Tibial artery (tissue), 4 donors: ENCODE results near the gene BIRC6.

Experiments used
- DNase-seq, 2 donors: peaks; one replicate each; pipeline ENCODE4 v3.0.0-alpha.2; 2019
- H3K27ac ChIP-seq, 2 donors: fragments of 200-600 bp; sonication (generic) in 1 of 2; 1 replicate in 1 of 2; 2 replicates in 1 of 2; pipeline ENCODE4 v1.5.1; 2018 to 2019; ENCODE audit warnings: mild to moderate bottlenecking in 1 of 2
- H3K27me3 ChIP-seq, 2 donors: fragments of 200-600 bp; sonication (generic) in 1 of 2; one replicate each; pipeline versions ENCODE4 v1.5.1 to v1.6.0; 2016 to 2019
- H3K36me3 ChIP-seq, 3 donors: fragments of 200-600 bp; sonication (generic) in 2 of 3; one replicate each; pipeline ENCODE4 v1.5.1; 2016 to 2019; ENCODE audit warnings: mild to moderate bottlenecking in 2 of 3
- H3K4me1 ChIP-seq, 4 donors: fragments of 200-600 bp; sonication (generic) in 2 of 4; 1 replicate in 3 of 4; 2 replicates in 1 of 4; pipeline ENCODE4 v1.5.1; 2016 to 2019
- H3K4me3 ChIP-seq, 2 donors: fragments of 200-600 bp; sonication (generic) in 1 of 2; 1 replicate in 1 of 2; 2 replicates in 1 of 2; pipeline ENCODE4 v1.5.1; 2018 to 2019; ENCODE audit warnings: mild to moderate bottlenecking in 2 of 2
- H3K9me3 ChIP-seq, 3 donors: fragments of 200-600 bp; sonication (generic) in 1 of 3; one replicate each; pipeline ENCODE4 v1.5.1; 2016 to 2019
- intact Hi-C: fragments of 100-400 bp; cut with DNase I; formaldehyde crosslinking; loops from one replicate; pipeline ENCODE4 v1.15.0; 2023; ENCODE audit warnings: low total_unique reads
- TF ChIP-seq, protein P1 (sequence below), 2 experiments: fragments of 200-600 bp in 1 of 2; fragments of 450-650 bp in 1 of 2; IDR thresholded peaks; one replicate each; pipeline ENCODE4 v1.5.1; 2017 to 2019; ENCODE audit warnings: antibody characterized with exemption in 2 of 2, mild to moderate bottlenecking in 1 of 2, moderate library complexity in 1 of 2

Gene BIRC6

DNA sequence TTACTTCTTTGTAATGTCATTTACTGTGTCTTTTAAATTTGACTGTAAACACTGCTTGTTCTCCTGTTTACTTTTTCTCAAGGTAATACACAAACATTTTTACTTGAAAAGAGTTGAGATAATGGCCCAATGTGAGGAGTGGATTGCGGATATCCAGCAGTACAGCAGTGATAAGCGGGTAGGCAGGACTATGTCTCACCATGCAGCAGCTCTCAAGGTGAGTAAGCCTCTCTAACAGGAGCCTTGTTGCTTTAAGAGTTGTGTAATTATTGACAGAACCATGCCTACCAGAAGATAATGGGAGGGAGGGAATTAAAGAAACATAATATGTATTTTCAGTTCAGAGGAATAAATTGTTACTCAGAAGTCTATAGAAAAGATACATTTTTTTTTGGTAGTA, 254.5 kb downstream of the BIRC6 start:
- Histone ChIP-seq H3K36me3 (peaks cover 35 to 89% (median 63%) of the 10 kb centered on the region in 3 donors), H3K4me3 (no peak overlapping the region)

DNA sequence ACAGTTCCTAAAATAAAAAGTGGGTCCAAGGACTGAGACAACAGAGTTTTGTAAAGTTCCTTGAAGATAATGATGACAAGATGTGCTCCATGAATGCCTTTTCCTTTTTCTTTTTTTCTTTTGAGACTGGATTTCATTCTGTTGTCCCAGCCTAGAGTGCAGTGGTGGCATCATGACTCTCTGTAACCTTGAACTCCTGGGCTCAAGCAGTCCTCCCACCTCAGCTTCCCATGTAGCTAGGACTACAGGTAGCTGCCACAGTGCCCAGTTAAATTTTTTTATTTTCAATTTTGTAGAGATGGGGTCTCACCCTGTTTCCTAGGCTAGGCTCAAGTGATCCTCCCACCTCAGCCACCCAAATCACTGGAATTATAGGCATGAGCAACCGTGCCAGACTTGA, 254.9 kb downstream of the BIRC6 start:
- Histone ChIP-seq H3K27me3 (no peaks in the 10 kb centered on the region), H3K9me3 (no peaks in the 10 kb centered on the region), H3K27ac (no peak overlapping the region), H3K36me3 (peaks cover 35 to 89% (median 63%) of the 10 kb centered on the region in 3 donors), H3K4me1 (no peaks in the 10 kb centered on the region), H3K4me3 (no peak overlapping the region)
- TF ChIP-seq, protein P1, sequence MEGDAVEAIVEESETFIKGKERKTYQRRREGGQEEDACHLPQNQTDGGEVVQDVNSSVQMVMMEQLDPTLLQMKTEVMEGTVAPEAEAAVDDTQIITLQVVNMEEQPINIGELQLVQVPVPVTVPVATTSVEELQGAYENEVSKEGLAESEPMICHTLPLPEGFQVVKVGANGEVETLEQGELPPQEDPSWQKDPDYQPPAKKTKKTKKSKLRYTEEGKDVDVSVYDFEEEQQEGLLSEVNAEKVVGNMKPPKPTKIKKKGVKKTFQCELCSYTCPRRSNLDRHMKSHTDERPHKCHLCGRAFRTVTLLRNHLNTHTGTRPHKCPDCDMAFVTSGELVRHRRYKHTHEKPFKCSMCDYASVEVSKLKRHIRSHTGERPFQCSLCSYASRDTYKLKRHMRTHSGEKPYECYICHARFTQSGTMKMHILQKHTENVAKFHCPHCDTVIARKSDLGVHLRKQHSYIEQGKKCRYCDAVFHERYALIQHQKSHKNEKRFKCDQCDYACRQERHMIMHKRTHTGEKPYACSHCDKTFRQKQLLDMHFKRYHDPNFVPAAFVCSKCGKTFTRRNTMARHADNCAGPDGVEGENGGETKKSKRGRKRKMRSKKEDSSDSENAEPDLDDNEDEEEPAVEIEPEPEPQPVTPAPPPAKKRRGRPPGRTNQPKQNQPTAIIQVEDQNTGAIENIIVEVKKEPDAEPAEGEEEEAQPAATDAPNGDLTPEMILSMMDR (IDR thresholded peaks at IDR 0.05): no peak
- intact Hi-C loops: no loop called here
- no peak for DNase-seq

More for the DNA sequence above, 254.5 kb downstream of the BIRC6 start:
- Histone ChIP-seq H3K4me1 (no peaks in the 10 kb centered on the region), H3K9me3 (no peaks in the 10 kb centered on the region), H3K27ac (no peak overlapping the region), H3K27me3 (no peaks in the 10 kb centered on the region)
- intact Hi-C loops: no loop called here
- DNase-seq: no peak
- TF ChIP-seq, protein P1 (IDR thresholded peaks at IDR 0.05): no peak

DNA sequence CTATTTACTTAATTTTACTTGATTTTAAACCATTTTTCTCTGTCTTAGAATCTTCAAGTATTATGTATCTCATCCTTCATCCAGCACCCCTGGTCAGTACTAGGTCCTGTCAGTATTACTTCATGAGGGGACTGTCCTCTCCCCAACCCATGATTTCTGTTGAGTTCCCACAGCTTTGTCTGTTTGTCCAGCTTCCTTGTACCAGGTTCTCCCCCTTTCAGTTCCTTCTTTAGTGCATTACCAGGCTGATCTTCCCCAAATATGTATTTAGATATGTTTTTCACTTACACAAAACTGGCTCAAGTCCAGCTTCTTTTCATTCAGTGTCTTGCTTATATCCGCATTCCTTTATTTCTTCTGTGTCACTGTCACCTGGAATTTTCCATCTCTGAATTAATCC, 257.3 kb downstream of the BIRC6 start:
- no peak for DNase-seq
- intact Hi-C loops: no loop called here
- Histone ChIP-seq H3K36me3 (peaks cover 30 to 78% (median 54%) of the 10 kb centered on the region in 3 donors), H3K9me3 (no peaks in the 10 kb centered on the region), H3K4me1 (peaks cover 0 to 5% (median 0%) of the 10 kb centered on the region in 4 donors), H3K27ac (no peak overlapping the region), H3K4me3 (no peak overlapping the region), H3K27me3 (no peaks in the 10 kb centered on the region)
- TF ChIP-seq, protein P1 (IDR thresholded peaks at IDR 0.05): no peak

DNA sequence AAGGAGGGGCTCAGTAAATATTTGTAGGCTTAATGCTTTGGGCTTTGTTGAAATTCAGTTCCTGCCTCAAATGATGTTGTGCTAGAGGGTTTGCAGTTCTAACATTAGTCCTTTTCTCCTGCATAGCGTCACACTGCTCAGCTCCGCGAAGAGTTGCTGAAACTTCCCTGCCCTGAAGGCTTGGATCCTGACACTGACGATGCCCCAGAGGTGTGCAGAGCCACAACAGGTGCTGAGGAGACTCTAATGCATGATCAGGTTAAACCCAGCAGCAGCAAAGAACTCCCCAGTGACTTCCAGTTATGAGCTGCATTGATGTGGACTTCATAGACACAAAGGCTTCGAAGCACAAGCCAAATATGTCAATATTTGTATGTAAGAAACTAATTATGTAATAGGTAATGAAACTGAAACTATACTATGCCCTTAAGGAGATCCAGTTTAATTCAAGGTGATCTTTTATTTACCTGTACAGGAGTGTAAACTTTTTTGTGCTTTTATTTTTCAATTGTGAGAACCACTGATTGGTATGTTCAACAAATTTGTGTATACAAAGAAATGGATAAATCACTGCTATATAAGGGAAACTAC, 260.9 kb downstream of the BIRC6 start:
- no peak overlapping the region for H3K27ac ChIP-seq
- TF ChIP-seq, protein P1 (IDR thresholded peaks at IDR 0.05): no peak
- peaks cover 16 to 61% (median 33%) of the 10 kb centered on the region in 3 donors for H3K36me3 ChIP-seq
- peaks cover 0 to 33% (median 10%) of the 10 kb centered on the region in 4 donors for H3K4me1 ChIP-seq
- intact Hi-C loops: no loop called here
- no peaks in the 10 kb centered on the region for H3K27me3 ChIP-seq
- H3K4me3 ChIP-seq: no peak overlapping the region
- no peak for DNase-seq
- no peaks in the 10 kb centered on the region for H3K9me3 ChIP-seq

DNA sequence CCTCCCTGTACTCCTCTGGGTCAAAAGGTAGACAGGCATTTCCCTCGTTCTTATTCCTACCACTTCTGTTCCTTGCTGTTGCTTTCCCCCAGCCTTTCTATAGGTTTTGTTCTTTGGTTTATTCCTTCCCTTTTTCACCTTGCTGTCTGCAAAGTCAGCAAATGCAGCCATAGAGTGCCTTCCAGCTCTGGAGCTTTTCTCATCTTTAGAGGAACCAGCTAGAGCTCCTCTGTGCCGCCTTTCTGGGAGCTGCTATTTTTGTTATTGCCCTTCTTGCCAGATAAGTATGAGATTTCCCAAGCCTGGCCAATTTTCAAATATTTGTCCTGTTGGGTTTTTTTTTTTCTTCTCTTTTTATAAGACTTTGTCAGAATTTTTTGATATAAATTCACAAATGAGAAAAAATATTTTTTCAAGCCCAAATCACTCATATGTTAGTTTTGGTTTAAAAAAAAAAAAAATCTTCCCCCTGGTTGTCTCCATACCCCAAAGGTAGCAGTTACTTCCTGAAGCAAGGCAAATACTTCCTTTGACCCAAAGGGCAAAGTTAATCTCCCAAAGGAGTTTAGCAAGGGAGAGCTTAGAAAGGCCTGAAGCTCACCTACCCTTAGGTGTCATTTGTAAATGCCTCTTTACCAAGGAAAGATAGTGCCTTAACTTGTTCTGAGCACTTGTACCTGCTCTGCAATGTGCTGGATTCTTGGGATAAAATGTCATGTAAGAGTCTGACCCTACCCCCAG, 265.9 kb downstream of the BIRC6 start:
- intact Hi-C loops: no loop called here
- peaks cover 0 to 51% (median 21%) of the 10 kb centered on the region in 4 donors for H3K4me1 ChIP-seq
- H3K36me3 ChIP-seq: peaks cover 1 to 12% (median 5%) of the 10 kb centered on the region in 3 donors
- no peak overlapping the region for H3K4me3 ChIP-seq
- no peaks in the 10 kb centered on the region for H3K27me3 ChIP-seq
- DNase-seq: peak; percentile 43 to 71
- no peaks in the 10 kb centered on the region for H3K9me3 ChIP-seq
- TF ChIP-seq, protein P1 (IDR thresholded peaks at IDR 0.05): no peak
- H3K27ac ChIP-seq: peak overlapping the region; percentile 69 to 80
